Endothelial cell of umbilical vein (primary cell): Measurements from ENCODE around the gene GIN1.

Source experiments
- CTCF ChIP-seq, 2 donors: IDR thresholded peaks; 1 replicate in 1 of 2; 2 replicates in 1 of 2; pipeline ENCODE4 v1.5.1; 2011; ENCODE audit warnings: low read length in 2 of 2, mild to moderate bottlenecking in 2 of 2, moderate library complexity in 2 of 2, control low read depth in 1 of 2, inconsistent platforms in 1 of 2, low read depth in 1 of 2; ENCODE audit not compliant: insufficient read depth in 1 of 2; ENCODE audit errors: extremely low read depth in 1 of 2
- FOS ChIP-seq: IDR thresholded peaks from 2 replicates; pipeline ENCODE4 v1.6.1; 2011; ENCODE audit warnings: mild to moderate bottlenecking, low read length, moderate library complexity, borderline replicate concordance; ENCODE audit not compliant: insufficient read depth
- MAX ChIP-seq: IDR thresholded peaks from 2 replicates; pipeline ENCODE4 v1.6.1; 2011; ENCODE audit not compliant: insufficient read depth, insufficient read length
- MYC ChIP-seq: IDR thresholded peaks from one replicate; pipeline ENCODE4 v1.6.1; 2011; ENCODE audit warnings: mild to moderate bottlenecking, low read depth, low read length
- POLR2A ChIP-seq: IDR thresholded peaks from 2 replicates; pipeline ENCODE4 v1.6.1; 2012; ENCODE audit warnings: low read depth, mild to moderate bottlenecking, control low read depth, low read length
- POLR2AphosphoS5 ChIP-seq: IDR thresholded peaks from 2 replicates; pipeline ENCODE4 v1.6.1; 2012; ENCODE audit warnings: low read depth, mild to moderate bottlenecking, control low read depth, low read length, moderate library complexity; ENCODE audit not compliant: insufficient read depth

GRCh38 chr5:103133231-103133630 is 13.3 kb upstream of the GIN1 start:
- no peak for TF ChIP-seq CTCF (IDR thresholded peaks at IDR 0.05; ENCODE audit: extremely low read depth in 1 of 2, insufficient read depth in 1 of 2, low read depth in 1 of 2, low read length in 2 of 2)
- no peak for TF ChIP-seq POLR2AphosphoS5
- TF ChIP-seq POLR2A, result no peak
- no peak for TF ChIP-seq MYC
- TF ChIP-seq MAX, result no peak
- no peak for TF ChIP-seq FOS
